Measurements from ENCODE around the gene CYB5R4. TPM values are rescaled to one million over a fixed set of nuclear protein-coding genes. Genes with fewer than 3 reads are reported as not detected.

CYB5R4 gene
- total RNA-seq, 1 donor from 2014 or later: 13.0 TPM

- Mint-ChIP-seq H3K27me3 (ENCODE audit: unreplicated experiment) (peaks cover 2% of the 10 kb centered on the region), H3K36me3 (ENCODE audit: low read depth, unreplicated experiment) (no peaks in the 10 kb centered on the region), H3K27ac (ENCODE audit: unreplicated experiment) (no peak overlapping the region), H3K9me3 (ENCODE audit: unreplicated experiment) (no peaks in the 10 kb centered on the region), H3K4me1 (ENCODE audit: unreplicated experiment) (peaks cover 37% of the 10 kb centered on the region), H3K4me3 (ENCODE audit: unreplicated experiment) (no peak overlapping the region)
- DNase-seq (ENCODE audit: low spot score): no peak
- TF ChIP-seq CTCF (IDR thresholded peaks at IDR 0.05; ENCODE audit: unreplicated experiment): no peak
Measured at GRCh38 chr6:83978997-83979396, 119.5 kb downstream of the CYB5R4 start.

- no peak for DNase-seq (ENCODE audit: low spot score)
- no peaks in the 10 kb centered on the region for H3K36me3 Mint-ChIP-seq (ENCODE audit: low read depth, unreplicated experiment)
Measured at GRCh38 chr6:83984411-83984810, 124.9 kb downstream of the CYB5R4 start.

GRCh38 chr6:83985308-83985713 lies 125.8 kb downstream of the CYB5R4 start:
- Mint-ChIP-seq H3K27me3 (ENCODE audit: unreplicated experiment) (no peaks in the 10 kb centered on the region), H3K4me3 (ENCODE audit: unreplicated experiment) (no peak overlapping the region), H3K4me1 (ENCODE audit: unreplicated experiment) (no peaks in the 10 kb centered on the region), H3K36me3 (ENCODE audit: low read depth, unreplicated experiment) (no peaks in the 10 kb centered on the region), H3K9me3 (ENCODE audit: unreplicated experiment) (no peaks in the 10 kb centered on the region), H3K27ac (ENCODE audit: unreplicated experiment) (no peak overlapping the region)
- TF ChIP-seq CTCF (IDR thresholded peaks at IDR 0.05; ENCODE audit: unreplicated experiment): no peak
- DNase-seq (ENCODE audit: low spot score): no peak

More at GRCh38 chr6:83984411-83984810, 124.9 kb downstream of the CYB5R4 start:
- Mint-ChIP-seq H3K27ac (ENCODE audit: unreplicated experiment) (no peak overlapping the region), H3K4me1 (ENCODE audit: unreplicated experiment) (no peaks in the 10 kb centered on the region), H3K4me3 (ENCODE audit: unreplicated experiment) (no peak overlapping the region), H3K9me3 (ENCODE audit: unreplicated experiment) (no peaks in the 10 kb centered on the region), H3K27me3 (ENCODE audit: unreplicated experiment) (no peaks in the 10 kb centered on the region)
- no peak for TF ChIP-seq CTCF (IDR thresholded peaks at IDR 0.05; ENCODE audit: unreplicated experiment)

GRCh38 chr6:83985715-83986114 lies 126.2 kb downstream of the CYB5R4 start:
- no peak for TF ChIP-seq CTCF (IDR thresholded peaks at IDR 0.05; ENCODE audit: unreplicated experiment)
- no peak for DNase-seq (ENCODE audit: low spot score)
- Mint-ChIP-seq H3K36me3 (ENCODE audit: low read depth, unreplicated experiment) (no peaks in the 10 kb centered on the region), H3K27ac (ENCODE audit: unreplicated experiment) (no peak overlapping the region), H3K4me1 (ENCODE audit: unreplicated experiment) (no peaks in the 10 kb centered on the region), H3K4me3 (ENCODE audit: unreplicated experiment) (no peak overlapping the region), H3K9me3 (ENCODE audit: unreplicated experiment) (no peaks in the 10 kb centered on the region), H3K27me3 (ENCODE audit: unreplicated experiment) (no peaks in the 10 kb centered on the region)

GRCh38 chr6:83998021-83998584 lies 138.6 kb downstream of the CYB5R4 start:
- Mint-ChIP-seq H3K4me3 (ENCODE audit: unreplicated experiment) (no peak overlapping the region), H3K9me3 (ENCODE audit: unreplicated experiment) (no peaks in the 10 kb centered on the region), H3K27me3 (ENCODE audit: unreplicated experiment) (peaks cover 2% of the 10 kb centered on the region), H3K36me3 (ENCODE audit: low read depth, unreplicated experiment) (no peaks in the 10 kb centered on the region), H3K4me1 (ENCODE audit: unreplicated experiment) (peaks cover 12% of the 10 kb centered on the region), H3K27ac (ENCODE audit: unreplicated experiment) (no peak overlapping the region)
- DNase-seq (ENCODE audit: low spot score): no peak
- TF ChIP-seq CTCF (IDR thresholded peaks at IDR 0.05; ENCODE audit: unreplicated experiment): no peak
